C4-2B (cell line): ENCODE measurements around the gene ZFAND6.

Experiments used
- CTCF ChIP-seq: fragments of 450-650 bp; conservative IDR thresholded peaks from 2 replicates; pipeline ENCODE4 v1.5.1; 2017; ENCODE audit warnings: mild to moderate bottlenecking
- ZFX ChIP-seq: fragments of 450-650 bp; IDR thresholded peaks from 2 replicates; pipeline ENCODE4 v1.6.1; 2017

- no peak for TF ChIP-seq CTCF
- TF ChIP-seq ZFX, result no peak
Observed at GRCh38 chr15:80157215-80157614, 97.7 kb downstream of the ZFAND6 start.
